ENCODE data around the gene ZNF451. TPM values are rescaled to one million over a fixed set of nuclear protein-coding genes. Genes with fewer than 3 reads are reported as not detected.

Gene ZNF451
- total and polyA plus RNA-seq, 2 experiments from 2014 or later = 18.9 to 61.0 TPM

DNA sequence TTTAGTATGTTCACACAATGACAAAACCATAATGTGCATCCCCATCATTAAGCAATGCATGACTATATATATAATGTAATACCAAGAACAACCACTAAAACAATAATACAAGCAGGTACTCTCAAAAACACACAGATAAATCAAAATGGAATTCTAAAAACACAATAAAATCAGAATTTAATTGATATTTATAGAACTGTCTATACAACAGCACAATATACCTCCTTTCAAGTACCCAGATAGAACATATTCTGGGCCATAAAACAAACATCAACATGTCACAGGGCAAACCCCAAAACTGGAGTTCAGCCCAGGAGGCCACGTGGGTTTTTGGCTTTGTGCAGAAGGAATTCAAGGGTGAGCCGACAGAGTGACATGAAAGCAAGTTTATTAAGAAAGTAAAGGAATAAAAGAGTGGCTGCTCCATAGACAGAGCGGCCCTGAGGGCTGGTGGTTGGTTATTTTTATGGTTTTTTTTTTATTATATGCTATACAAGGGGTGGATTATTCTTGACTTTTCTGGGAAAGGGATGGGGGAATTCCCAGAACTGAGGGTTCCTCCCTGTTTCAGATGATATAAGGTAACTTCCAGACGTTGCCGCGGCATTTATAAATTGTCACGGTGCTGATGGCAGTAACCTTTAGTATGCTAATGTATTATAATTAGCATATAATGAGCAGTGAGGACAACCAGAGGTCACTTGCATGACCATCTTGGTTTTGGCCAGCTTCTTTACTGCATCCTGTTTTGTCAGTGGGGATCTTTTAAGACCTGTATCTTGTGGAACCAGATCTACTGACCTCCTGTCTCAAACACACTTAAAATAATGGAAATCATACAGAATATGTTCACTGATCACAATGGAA is 126.5 kb downstream of the ZNF451 start:
- Histone ChIP-seq H3K36me3 (no peaks in the 10 kb centered on the region), H3K9me3 (ENCODE audit: low read depth) (no peaks in the 10 kb centered on the region), H3K4me1 (ENCODE audit: low read depth) (peaks cover 5% of the 10 kb centered on the region), H3K4me3 (no peak overlapping the region), H3K27ac (no peak overlapping the region), H3K27me3 (no peaks in the 10 kb centered on the region)
- DNase-seq (ENCODE audit: low read depth in 1 of 2, low spot score in 1 of 2) = peak in 1 of 2 donors; percentile 69
- TF ChIP-seq, protein P1, sequence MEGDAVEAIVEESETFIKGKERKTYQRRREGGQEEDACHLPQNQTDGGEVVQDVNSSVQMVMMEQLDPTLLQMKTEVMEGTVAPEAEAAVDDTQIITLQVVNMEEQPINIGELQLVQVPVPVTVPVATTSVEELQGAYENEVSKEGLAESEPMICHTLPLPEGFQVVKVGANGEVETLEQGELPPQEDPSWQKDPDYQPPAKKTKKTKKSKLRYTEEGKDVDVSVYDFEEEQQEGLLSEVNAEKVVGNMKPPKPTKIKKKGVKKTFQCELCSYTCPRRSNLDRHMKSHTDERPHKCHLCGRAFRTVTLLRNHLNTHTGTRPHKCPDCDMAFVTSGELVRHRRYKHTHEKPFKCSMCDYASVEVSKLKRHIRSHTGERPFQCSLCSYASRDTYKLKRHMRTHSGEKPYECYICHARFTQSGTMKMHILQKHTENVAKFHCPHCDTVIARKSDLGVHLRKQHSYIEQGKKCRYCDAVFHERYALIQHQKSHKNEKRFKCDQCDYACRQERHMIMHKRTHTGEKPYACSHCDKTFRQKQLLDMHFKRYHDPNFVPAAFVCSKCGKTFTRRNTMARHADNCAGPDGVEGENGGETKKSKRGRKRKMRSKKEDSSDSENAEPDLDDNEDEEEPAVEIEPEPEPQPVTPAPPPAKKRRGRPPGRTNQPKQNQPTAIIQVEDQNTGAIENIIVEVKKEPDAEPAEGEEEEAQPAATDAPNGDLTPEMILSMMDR (IDR thresholded peaks at IDR 0.05; ENCODE audit: low read depth, low read length) = peak; percentile 11

DNA sequence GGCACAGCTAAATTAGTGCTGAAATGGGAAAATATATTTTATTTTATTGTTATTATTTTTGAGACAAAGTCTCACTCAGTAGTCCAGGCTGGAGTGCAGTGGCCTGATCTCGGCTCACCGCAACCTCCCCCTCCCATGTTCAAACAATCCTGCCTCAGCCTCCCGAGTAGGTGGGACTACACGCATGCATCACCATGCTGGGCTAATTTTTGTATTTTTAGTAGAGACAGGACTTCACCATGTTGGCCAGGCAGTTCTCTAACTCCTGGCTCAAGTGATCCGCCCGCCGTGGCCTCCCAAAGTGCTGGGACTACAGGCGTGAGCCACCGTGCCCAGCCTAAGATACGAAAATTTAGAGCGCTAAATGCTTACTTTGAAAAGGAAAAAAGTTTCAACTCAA is 127.3 kb downstream of the ZNF451 start:
- no peak for DNase-seq (ENCODE audit: low read depth in 1 of 2, low spot score in 1 of 2)
- Histone ChIP-seq H3K4me3 (no peak overlapping the region), H3K27ac (no peak overlapping the region), H3K27me3 (no peaks in the 10 kb centered on the region), H3K9me3 (ENCODE audit: low read depth) (no peaks in the 10 kb centered on the region), H3K4me1 (ENCODE audit: low read depth) (peaks cover 5% of the 10 kb centered on the region), H3K36me3 (no peaks in the 10 kb centered on the region)
- TF ChIP-seq, protein P1 (IDR thresholded peaks at IDR 0.05; ENCODE audit: low read depth, low read length) = no peak

Other genes starting within 250 kb of the ZNF451 start
- gene BEND6, start 135.1 kb upstream of the ZNF451 start, total RNA-seq = 0.09 and 0.11 TPM in 2 replicates
- gene BEND6, start 135.1 kb upstream of the ZNF451 start, polyA plus RNA-seq = 0.65 and 0.84 TPM in 2 replicates
- gene KIAA1586, start 43.5 kb upstream of the ZNF451 start, total RNA-seq = 8.9 and 15.9 TPM in 2 replicates
- 14.4 and 16.6 TPM in 2 replicates for gene KIAA1586, start 43.5 kb upstream of the ZNF451 start, polyA plus RNA-seq
- gene BAG2, start 82.1 kb downstream of the ZNF451 start, total RNA-seq = 6.6 and 7.1 TPM in 2 replicates
- 8.7 and 10.4 TPM in 2 replicates for gene BAG2, start 82.1 kb downstream of the ZNF451 start, polyA plus RNA-seq
- 9.1 and 11.9 TPM in 2 replicates for gene RAB23, start 132.1 kb downstream of the ZNF451 start, total RNA-seq
- gene RAB23, start 132.1 kb downstream of the ZNF451 start, polyA plus RNA-seq = 14.7 and 21.3 TPM in 2 replicates
- 6.6 and 7.4 TPM in 2 replicates for gene PRIM2, start 227.4 kb downstream of the ZNF451 start, total RNA-seq
- 5.6 and 6.2 TPM in 2 replicates for gene PRIM2, start 227.4 kb downstream of the ZNF451 start, polyA plus RNA-seq